ENCODE results near the gene MCCC1.
"Not testable (repeated sequence)": the region's sequence is repeated elsewhere in the genome, so short reads cannot be mapped to it uniquely, and the experiment has no call there.

The MCCC1 gene

DNA sequence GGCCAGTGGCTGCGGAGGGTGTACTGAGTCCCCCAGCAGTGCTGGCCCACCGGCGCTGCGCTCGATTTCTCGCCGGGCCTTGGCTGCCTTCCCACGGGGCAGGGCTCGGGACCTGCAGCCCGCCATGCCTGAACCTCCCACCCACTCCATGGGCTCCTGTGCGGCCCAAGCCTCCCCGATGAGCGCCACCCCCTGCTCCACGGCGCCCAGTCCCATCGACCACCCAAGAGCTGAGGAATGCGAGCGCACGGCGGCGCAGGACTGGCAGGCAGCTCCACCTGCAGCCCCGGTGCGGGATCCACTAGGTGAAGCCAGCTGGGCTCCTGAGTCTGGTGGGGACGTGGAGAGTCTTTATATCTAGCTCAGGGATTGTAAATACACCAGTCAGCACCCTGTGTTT, 1.7 kb upstream of the MCCC1 start:
- not testable (repeated sequence) for DNase-seq

DNA sequence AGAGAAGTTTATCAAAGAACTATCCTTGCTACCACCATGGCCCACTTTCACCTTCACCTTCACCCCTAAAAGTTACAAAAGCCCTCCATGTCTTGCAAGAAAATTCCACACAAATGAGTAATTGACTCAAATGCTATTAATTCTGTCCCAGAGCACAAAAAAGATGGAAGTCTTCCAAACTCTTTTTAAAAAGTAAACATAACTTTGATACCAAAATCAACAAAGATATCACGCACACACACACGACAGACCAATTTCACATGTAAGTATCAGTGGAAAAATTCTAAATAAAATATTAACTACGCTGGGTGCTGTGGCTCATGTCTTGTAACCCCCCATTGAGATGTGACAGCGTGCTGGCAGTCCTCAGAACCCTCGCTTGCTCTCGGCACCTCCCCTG, 1.1 kb upstream of the MCCC1 start:
- DNase-seq, result no peak

DNA sequence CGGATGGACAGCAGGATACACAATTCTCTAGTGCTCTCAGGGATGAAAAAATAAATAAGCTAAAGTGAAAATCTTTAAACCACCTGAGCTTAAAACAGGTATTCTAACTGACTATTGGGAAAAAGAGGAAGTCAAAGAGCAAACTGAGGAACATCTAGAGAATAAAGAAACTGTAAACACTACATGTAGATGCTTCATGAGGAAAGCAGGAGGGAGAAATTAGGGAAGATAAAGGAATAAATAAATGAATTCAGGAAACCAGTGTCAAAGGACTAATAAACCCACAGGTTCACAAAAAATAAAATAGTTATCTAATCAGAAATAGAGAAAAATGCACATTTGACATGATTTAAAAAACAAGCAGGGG, 525 bp upstream of the MCCC1 start:
- DNase-seq, result no peak

- DNase-seq, result no peak
These were observed 715 bp downstream of the MCCC1 start for GRCh38 chr3:183098536-183099025.

GRCh38 chr3:183094711-183095110, 4.6 kb downstream of the MCCC1 start:
- no peak for DNase-seq

- no peak for DNase-seq
These were observed 7.0 kb downstream of the MCCC1 start for GRCh38 chr3:183092256-183092655.

DNA sequence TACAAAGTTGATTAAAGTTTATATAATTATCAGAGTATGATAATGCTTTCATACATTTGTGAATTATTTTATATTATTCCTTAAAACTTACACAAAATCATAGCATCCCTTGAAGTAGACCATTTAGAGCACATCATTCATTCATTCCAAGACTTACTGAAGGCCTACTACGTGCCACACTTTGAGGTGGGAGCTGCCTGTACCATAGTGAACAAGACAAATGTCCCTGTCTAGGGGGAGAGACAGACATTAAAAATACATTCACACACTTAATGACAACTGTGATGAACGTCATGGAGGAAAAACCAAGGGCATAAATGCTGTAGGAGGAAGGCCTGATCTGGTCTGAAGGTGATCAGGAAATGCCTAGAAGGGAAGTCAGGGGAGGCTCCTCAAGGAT, 12.1 kb downstream of the MCCC1 start:
- DNase-seq, result no peak

DNA sequence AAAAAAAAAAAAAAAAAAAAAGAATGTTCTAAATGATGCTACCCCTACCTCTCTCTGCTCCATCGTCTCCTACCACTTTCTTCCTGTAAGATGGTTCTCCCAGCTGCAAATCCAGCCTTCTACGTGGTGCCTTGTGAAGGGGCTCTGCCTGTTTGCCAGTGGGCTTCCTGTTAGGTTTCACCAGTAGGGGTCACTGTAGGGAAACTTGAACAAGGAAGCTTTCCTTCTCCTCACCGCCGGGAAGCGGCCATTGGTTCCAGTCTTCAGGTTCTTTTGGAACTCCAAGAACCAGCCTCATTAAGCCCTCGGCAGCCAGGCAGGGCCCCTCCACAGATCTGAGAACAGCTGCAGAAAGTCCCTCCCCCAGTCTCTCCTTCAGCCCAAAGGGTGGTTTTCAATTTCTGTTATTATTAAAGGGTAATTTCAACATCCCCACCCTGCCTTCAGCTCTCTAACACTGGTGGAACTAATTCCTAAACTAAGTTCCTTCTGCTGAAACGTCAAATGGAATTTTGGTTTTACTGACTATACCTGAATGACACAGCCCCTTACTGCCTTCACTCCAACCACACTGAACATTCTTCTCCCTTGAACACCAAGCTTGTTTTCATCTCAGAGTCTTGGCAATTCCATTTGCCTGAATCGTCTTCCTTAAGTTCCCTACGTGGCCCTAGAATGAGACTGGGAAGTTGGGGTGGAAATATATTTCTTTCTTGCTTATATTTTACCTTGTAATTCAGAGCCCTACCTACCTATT, 13.5 kb downstream of the MCCC1 start:
- DNase-seq, result no peak

DNA sequence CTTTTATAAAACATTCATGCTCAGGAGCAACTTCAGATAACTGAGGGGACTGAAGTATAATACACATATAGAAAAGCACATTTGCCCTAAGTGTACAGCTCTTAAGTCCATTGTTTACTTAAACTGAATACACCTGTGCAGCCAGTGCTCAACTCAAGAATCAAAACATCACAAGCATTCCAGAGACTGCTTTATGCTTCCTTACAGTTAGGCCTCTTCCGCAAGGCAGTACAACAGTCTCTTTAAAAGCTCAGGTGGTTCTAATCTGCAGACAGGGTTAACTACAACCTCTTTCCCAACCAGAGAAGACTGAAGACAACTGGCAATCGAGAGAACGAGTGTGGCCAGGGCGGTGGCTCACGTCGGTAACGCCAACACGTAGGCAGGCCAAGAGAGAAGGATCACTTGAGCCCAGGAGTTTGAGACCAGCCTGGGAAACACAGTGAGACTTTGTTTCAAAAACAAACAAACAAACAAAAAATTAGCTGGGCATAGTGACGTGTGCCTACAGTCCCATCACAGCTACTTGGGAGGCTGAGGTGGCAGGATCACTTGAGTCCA, 16.9 kb downstream of the MCCC1 start:
- no peak for DNase-seq

GRCh38 chr3:183081459-183082183, 17.7 kb downstream of the MCCC1 start:
- no peak for DNase-seq

- DNase-seq, result no peak
These were observed 18.7 kb downstream of the MCCC1 start for GRCh38 chr3:183080628-183081027.

- DNase-seq, result no peak
These were observed 24.4 kb downstream of the MCCC1 start for GRCh38 chr3:183074881-183075280.

DNA sequence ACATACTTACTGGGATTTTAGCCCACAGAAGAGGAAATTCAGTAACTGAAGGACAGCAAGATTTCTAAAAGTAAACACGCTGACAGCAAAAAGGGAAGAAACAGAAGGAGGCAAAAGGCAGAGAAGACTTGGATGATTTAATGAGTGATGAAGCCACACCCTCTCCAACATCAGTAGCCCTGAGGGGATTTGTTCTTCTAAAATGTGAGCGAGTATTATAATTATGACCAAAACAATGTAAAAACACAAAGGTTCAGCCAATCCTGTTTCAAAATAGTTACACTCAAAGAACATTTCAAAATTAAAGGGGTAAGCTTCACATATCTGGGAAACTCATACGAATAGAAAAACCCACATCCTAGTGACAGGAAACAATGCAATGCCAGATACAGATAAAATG, 25.0 kb downstream of the MCCC1 start:
- no peak for DNase-seq

DNA sequence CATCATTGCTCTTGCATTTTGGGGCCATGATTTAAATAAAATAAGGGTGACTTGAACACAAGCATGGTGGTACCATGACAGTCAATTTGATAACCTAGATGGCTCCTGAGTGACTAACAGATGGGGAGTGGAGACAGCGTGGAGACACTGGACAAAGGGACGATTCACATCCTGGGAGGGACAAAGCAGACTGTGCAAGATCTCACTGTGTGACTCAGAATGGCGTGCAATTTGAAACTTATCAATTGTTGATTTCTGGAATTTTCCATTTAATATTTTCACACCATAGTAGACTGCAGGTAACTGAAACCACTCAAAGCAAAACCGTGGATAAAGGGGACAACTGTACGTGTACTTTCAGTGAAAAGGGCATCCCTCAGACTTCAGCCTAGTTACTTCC, 25.5 kb downstream of the MCCC1 start:
- DNase-seq, result no peak

- DNase-seq, result no peak
These were observed 28.4 kb downstream of the MCCC1 start for GRCh38 chr3:183070892-183071291.

GRCh38 chr3:183069086-183069485, 30.2 kb downstream of the MCCC1 start:
- DNase-seq, result no peak

DNA sequence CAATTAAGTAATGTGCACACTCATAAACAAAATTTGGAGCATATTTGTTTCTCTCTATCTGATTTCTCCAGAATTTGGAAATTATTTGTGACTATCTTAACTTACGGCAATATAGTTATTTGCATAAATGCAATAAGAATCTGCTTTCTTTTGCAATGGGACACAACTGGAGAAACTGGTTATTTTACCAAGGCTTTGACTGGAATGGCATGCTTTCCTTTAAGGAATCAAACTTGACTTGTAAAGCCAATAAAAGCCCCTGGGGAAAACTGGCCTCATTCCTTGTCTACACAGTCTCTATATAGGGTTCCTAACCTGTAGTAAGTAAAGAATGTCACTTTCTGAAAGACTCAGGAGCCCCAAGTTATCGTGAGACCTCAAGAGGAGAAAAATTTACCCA, 32.4 kb downstream of the MCCC1 start:
- not testable (repeated sequence) for DNase-seq

DNA sequence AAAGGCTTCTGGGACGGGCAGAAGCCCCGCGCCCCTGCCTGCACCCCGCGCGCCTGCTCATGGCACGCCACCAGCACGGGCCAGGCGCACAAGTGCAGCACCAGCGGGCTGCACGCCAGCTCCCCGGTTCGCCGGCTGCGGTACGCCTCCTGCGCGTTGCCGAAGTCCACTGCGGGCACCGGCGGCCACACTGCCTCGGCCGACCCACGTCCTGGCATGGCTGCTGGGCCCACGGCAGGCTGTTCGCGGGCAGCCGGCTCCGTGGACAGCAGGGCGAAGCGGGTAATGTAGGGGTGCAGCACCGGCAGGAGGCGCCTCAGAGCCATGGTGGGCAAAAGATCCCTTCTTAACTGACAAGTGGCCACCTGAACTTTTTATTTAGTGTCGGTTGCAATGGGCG, 34.8 kb downstream of the MCCC1 start:
- DNase-seq, result no peak

GRCh38 chr3:183061391-183062172, 37.7 kb downstream of the MCCC1 start:
- no peak for DNase-seq

- no peak for DNase-seq
These were observed 40.9 kb downstream of the MCCC1 start for GRCh38 chr3:183058351-183058750.

- no peak for DNase-seq
These were observed 48.6 kb downstream of the MCCC1 start for GRCh38 chr3:183050706-183051105.

- DNase-seq, result no peak
These were observed 52.4 kb downstream of the MCCC1 start for GRCh38 chr3:183046883-183047282.

GRCh38 chr3:183044547-183045229, 54.6 kb downstream of the MCCC1 start:
- no peak for DNase-seq
